CD4-positive, alpha-beta T cell treated with Interferon alpha-2 for 1 hour (primary cell): ENCODE measurements around the gene RRP12.

ENCODE experiments used
- DNase-seq, 2 donors: peaks; one replicate each; pipeline ENCODE4 v3.0.0-alpha.2; 2020 to 2022

RRP12 gene

GRCh38 chr10:97333601-97334369 is 67.4 kb downstream of the RRP12 start:
- DNase-seq, result peak; percentile 16 to 45

GRCh38 chr10:97333351-97333600 is 67.9 kb downstream of the RRP12 start:
- DNase-seq, result no peak

- no peak for DNase-seq
These were observed 68.4 kb downstream of the RRP12 start for GRCh38 chr10:97332591-97333350.

GRCh38 chr10:97331153-97331703 is 69.9 kb downstream of the RRP12 start:
- no peak for DNase-seq

GRCh38 chr10:97329766-97330165 is 71.4 kb downstream of the RRP12 start:
- DNase-seq, result no peak

GRCh38 chr10:97328646-97329453 is 72.3 kb downstream of the RRP12 start:
- DNase-seq, result no peak

GRCh38 chr10:97327348-97328294 is 73.5 kb downstream of the RRP12 start:
- DNase-seq, result no peak

GRCh38 chr10:97325754-97326153 is 75.4 kb downstream of the RRP12 start:
- no peak for DNase-seq

- no peak for DNase-seq
These were observed 77.6 kb downstream of the RRP12 start for GRCh38 chr10:97323501-97323900.

- no peak for DNase-seq
These were observed 79.3 kb downstream of the RRP12 start for GRCh38 chr10:97321804-97322190.

GRCh38 chr10:97321032-97321803 is 79.9 kb downstream of the RRP12 start:
- DNase-seq, result peak in 1 of 2 donors; percentile 13

- DNase-seq, result peak in 1 of 2 donors; percentile 3
These were observed 80.6 kb downstream of the RRP12 start for GRCh38 chr10:97320480-97321031.

- DNase-seq, result peak; percentile 63 to 69
These were observed 81.3 kb downstream of the RRP12 start for GRCh38 chr10:97319671-97320479.

- peak; percentile 86 to 92 for DNase-seq
These were observed 82.1 kb downstream of the RRP12 start, which contains the start of gene FRAT1 for GRCh38 chr10:97318772-97319651. FRAT1 (plus strand) TSS chr10:97319271; CDS start chr10:97319454, 183 bp downstream.

- no peak for DNase-seq
These were observed 86.5 kb downstream of the RRP12 start for GRCh38 chr10:97314671-97315070.

GRCh38 chr10:97312897-97313296 is 88.2 kb downstream of the RRP12 start:
- DNase-seq, result no peak

GRCh38 chr10:97311111-97311626 is 90.0 kb downstream of the RRP12 start:
- DNase-seq, result no peak
